Endothelial cell of umbilical vein (primary cell): ENCODE data around the gene GMEB2.

ENCODE experiments used
- EZH2 ChIP-seq: IDR thresholded peaks from 2 replicates; pipeline ENCODE4 v1.6.1; 2012; ENCODE audit warnings: borderline replicate concordance, low read depth, mild to moderate bottlenecking, moderate library complexity, low read length, inconsistent platforms; ENCODE audit not compliant: severe bottlenecking
- GATA2 ChIP-seq: IDR thresholded peaks from 2 replicates; pipeline ENCODE4 v1.7.0; 2011; ENCODE audit warnings: low read depth, mild to moderate bottlenecking, moderate library complexity, mixed read lengths, low read length; ENCODE audit not compliant: insufficient read length, insufficient read depth
- JUN ChIP-seq: IDR thresholded peaks from 2 replicates; pipeline ENCODE4 v1.6.1; 2011; ENCODE audit warnings: borderline replicate concordance, low read depth; ENCODE audit not compliant: insufficient read length, insufficient read depth
- MYC ChIP-seq: IDR thresholded peaks from one replicate; pipeline ENCODE4 v1.6.1; 2011; ENCODE audit warnings: mild to moderate bottlenecking, low read depth, low read length
- POLR2A ChIP-seq: IDR thresholded peaks from 2 replicates; pipeline ENCODE4 v1.6.1; 2012; ENCODE audit warnings: low read depth, mild to moderate bottlenecking, control low read depth, low read length
- POLR2AphosphoS5 ChIP-seq: IDR thresholded peaks from 2 replicates; pipeline ENCODE4 v1.6.1; 2012; ENCODE audit warnings: low read depth, mild to moderate bottlenecking, control low read depth, low read length, moderate library complexity; ENCODE audit not compliant: insufficient read depth
- TF ChIP-seq, protein P1 (sequence below), 2 donors: IDR thresholded peaks; 1 replicate in 1 of 2; 2 replicates in 1 of 2; pipeline ENCODE4 v1.5.1; 2011; ENCODE audit warnings: low read length in 2 of 2, mild to moderate bottlenecking in 2 of 2, moderate library complexity in 2 of 2, control low read depth in 1 of 2, inconsistent platforms in 1 of 2, low read depth in 1 of 2; ENCODE audit not compliant: insufficient read depth in 1 of 2; ENCODE audit errors: extremely low read depth in 1 of 2
- TF ChIP-seq, protein P2 (sequence below): IDR thresholded peaks from 2 replicates; pipeline ENCODE4 v1.6.1; 2011; ENCODE audit not compliant: insufficient read depth, insufficient read length

DNA sequence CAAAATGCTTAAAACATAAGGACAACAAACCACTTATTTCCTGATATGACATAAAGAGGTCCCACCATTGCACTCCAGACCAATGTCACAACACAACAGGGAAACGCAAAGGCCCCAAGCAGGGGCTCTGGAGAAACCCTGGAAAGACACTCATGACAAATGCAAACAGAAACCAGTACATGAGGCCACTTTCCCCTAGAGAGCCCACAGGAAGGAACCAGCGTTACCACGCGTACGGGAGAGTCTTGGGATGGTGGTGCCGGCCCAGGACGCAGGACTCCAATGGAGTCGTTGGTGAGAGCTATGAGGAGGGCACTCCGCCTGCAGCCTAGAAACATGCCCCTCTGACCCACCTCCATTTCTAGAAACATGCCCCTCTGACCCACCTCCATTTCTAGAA lies 20.2 kb downstream of the GMEB2 start:
- TF ChIP-seq EZH2 (no peak), POLR2A (no peak), POLR2AphosphoS5 (no peak), MYC (no peak), JUN (no peak), GATA2 (no peak)
- TF ChIP-seq, protein P1, sequence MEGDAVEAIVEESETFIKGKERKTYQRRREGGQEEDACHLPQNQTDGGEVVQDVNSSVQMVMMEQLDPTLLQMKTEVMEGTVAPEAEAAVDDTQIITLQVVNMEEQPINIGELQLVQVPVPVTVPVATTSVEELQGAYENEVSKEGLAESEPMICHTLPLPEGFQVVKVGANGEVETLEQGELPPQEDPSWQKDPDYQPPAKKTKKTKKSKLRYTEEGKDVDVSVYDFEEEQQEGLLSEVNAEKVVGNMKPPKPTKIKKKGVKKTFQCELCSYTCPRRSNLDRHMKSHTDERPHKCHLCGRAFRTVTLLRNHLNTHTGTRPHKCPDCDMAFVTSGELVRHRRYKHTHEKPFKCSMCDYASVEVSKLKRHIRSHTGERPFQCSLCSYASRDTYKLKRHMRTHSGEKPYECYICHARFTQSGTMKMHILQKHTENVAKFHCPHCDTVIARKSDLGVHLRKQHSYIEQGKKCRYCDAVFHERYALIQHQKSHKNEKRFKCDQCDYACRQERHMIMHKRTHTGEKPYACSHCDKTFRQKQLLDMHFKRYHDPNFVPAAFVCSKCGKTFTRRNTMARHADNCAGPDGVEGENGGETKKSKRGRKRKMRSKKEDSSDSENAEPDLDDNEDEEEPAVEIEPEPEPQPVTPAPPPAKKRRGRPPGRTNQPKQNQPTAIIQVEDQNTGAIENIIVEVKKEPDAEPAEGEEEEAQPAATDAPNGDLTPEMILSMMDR (IDR thresholded peaks at IDR 0.05; ENCODE audit: extremely low read depth in 1 of 2, insufficient read depth in 1 of 2, low read depth in 1 of 2, low read length in 2 of 2) = no peak
- TF ChIP-seq, protein P2, sequence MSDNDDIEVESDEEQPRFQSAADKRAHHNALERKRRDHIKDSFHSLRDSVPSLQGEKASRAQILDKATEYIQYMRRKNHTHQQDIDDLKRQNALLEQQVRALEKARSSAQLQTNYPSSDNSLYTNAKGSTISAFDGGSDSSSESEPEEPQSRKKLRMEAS = no peak
